ENCODE results near the gene PYDC2.

The PYDC2 gene

DNA sequence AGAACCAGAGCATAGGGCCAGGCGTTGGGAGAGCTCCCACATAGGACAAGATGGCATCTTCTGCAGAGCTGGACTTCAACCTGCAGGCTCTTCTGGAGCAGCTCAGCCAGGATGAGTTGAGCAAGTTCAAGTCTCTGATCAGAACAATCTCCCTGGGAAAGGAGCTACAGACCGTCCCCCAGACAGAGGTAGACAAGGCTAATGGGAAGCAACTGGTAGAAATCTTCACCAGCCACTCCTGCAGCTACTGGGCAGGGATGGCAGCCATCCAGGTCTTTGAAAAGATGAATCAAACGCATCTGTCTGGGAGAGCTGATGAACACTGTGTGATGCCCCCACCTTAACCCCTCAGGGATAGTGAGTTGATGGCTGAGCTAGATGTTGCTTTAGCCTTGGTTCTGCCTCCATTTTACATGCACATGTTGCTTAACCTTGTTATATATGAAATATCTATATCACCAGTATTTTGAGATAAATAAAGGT lies at the start of gene PYDC2:
Gene PYDC2 (plus strand): TSS at position 51 of the 483 bp plus-strand sequence. CDS start 0 bp downstream, at position 51.
- no peak for DNase-seq

DNA sequence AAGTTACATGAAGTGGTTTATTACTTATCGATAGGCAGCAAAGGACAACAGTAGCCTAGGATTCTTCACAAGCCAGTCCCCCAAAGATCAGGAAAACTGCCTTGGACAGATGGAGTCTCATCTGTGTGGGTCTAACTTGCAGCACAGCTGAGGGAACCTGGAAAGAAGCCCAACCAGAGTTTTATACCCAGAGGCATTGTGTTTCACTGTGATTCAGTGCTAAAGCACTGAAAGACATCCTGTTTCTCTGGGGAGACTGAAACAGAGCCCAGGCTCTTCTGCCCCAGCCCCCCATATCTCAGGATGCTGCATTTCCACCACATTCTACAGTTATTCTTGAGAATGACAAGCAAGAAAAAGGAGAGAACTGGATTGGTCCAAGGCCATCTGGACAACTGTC lies 48.2 kb upstream of the PYDC2 start:
- peak; percentile 35 for DNase-seq

DNA sequence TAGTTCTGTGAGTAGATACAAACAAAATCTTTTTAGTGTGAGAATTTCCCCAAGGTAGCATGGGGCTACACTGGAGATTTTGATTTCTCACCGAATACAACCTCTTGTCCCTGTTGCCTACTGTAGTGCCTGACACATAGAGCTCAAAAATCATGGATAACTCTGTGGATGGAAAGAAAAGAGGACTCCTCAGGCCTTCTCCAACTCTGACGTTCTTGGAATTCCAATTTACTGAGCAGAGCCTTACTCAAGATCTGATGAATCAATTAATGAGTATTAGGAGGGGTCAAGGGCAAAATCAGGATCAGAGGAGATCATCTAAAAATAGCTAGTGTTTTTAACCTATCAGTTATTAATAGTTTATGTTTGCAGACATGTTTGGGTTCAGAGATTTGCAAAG lies 46.7 kb upstream of the PYDC2 start:
- no peak for DNase-seq

DNA sequence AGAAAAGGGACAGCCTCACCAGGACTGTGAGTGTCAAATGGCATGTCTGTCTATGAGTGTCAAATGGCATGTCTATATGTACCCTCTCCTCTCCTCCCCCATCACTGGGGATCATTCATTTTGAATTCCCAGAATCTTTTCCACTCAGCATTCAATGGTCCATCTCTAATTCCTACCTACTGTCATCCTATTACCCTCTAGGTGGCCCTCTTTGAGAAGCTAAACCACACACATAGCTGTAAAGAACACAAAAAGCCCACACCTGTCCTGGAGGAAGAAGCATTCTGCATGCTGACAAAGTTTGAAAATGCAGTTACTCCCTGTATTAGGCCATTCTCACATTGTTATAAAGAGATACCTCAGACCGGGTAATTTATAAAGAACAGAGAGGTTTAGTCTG lies 46.2 kb upstream of the PYDC2 start:
- DNase-seq, result no peak

DNA sequence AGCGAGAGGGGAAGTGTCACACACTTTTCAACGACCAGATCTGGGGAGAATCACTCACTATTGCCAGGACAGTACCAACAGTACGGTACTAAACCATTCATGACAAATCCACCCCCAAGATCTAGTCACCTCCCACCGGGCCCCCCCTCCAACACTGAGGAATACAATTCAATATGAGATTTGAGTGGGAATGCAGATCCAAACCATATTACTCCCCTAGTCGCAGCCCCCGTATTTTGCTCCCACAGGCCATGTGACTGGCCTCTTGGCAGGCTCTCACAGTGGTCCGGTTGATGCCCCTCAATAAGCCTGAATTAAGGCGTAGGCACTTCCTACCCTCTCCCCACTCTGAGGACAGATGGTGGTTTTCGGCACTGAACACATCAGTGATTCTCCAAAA lies 45.4 kb upstream of the PYDC2 start:
- no peak for DNase-seq

DNA sequence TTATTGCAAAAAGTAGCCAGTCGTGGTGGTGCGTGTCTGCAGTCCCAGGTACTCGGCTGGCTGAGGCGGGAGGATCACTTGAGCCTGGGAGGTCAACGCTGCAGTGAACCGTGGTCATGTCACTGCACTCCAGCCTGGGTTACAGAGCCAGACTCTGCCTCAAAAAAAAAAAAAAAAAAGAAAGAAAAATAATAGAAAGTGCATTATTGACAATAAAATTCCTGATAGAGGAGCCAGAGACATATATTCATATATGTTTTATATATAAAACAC lies 43.6 kb upstream of the PYDC2 start:
- no peak for DNase-seq

DNA sequence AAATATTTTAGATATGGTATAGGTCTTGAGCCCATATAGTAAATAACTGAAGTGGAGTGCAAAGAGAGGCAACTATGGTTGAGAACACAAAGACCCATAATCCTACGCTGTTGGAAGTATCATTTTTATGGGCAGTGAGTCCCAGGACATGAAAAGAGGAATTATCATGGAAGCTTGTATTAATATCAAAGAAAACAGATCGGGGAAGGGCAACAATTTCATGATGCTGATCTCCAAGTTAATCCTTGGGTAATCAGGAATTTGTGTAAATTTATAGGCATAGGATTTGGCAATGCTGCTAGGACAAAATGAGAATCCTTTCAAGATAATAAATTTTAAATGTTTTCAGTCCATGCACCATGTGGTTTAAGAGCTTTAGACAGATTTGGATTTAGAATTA lies 40.2 kb upstream of the PYDC2 start:
- no peak for DNase-seq

DNA sequence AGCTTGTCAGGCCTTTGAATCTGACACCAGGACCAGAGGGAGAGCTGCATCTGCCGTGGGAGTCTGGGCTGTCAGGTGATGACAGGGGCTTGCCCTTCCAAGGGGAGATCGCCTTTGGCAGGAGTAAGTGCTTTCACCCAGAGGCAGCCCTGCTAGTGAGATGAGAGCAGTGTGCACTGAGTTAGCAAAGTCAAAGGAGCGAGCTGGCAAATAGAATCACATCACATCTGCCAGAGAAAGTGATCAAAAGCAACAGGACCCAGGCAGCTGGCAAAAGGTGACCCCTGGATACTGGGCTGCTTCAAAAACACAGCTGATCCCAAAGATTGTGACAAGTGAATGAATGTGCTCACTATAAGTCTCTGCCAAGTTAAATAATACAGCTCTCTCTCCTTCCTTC lies 36.1 kb upstream of the PYDC2 start:
- DNase-seq, result no peak

DNA sequence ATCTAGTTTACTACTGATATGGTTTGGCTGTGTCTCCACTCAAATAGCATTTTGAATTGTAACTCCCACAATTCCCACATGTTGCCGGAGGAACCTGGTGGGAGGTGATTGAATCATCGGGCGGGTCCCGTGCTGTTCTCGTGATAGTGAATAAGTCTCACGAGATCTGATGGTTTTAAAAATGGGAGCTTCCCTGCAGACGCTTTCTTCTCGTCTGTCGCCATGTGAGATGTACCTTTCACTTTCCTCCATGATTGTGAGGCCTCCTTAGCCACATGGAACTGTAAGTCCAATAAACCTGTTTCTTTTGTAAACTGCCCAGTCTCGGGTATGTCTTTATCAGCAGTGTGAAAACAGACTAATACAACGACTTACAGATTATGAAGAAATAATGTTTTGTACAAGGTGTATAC lies 35.6 kb upstream of the PYDC2 start:
- no peak for DNase-seq

DNA sequence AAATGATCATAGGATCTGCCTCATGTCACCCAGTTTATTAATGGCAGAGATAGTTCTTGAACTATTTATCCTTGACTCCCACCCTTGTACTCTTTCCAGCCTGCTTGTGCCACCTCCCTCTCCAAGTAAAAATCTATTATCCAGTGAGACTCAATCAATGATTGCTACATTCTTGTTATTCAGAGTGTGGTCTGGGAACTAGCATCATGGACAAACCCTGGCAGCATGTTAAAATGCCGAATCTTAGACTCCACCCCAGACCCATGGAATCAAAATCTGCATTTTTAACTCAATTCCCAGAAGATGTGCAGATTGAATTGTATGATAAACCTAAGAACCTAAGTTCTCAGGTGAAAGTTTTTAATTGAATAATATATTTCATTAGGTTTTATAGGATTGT lies 34.7 kb upstream of the PYDC2 start:
- no peak for DNase-seq

DNA sequence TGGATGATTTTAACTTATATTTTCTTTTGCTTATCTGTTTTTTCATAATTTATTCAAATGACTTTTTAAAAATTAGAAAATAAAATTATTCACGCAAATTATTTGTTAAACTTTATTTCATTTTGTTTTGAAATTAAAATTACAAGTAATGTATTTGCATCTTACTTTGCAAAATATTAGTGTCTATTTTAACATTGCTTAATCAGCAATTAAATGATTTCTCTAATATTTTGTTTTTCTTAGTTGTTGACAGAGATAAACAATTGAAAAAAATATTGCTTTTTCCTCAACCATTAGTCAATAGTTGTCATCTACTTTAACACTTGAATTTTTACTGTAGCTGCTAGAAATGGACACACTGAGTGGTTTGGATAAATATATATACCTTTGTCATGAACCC lies 32.8 kb upstream of the PYDC2 start:
- no peak for DNase-seq

DNA sequence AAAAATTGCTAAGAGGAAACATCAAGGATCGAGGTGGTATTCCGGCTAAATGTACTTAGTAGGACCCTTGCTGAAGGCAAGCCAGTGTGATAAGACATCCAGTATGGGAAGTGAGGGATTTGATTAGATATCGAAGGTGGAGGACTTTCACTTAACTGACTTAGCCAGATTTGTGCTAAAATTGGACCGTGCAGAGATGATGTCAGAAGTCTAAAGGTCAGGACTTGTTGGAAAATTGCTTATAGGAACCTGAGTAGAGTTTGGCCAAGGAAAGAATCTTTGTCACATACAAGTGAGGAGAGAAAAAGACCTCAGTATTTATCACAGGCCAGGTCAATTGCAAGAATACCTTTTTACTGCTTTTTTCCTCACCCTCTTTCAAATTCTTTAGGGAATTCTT lies 30.9 kb upstream of the PYDC2 start:
- no peak for DNase-seq

DNA sequence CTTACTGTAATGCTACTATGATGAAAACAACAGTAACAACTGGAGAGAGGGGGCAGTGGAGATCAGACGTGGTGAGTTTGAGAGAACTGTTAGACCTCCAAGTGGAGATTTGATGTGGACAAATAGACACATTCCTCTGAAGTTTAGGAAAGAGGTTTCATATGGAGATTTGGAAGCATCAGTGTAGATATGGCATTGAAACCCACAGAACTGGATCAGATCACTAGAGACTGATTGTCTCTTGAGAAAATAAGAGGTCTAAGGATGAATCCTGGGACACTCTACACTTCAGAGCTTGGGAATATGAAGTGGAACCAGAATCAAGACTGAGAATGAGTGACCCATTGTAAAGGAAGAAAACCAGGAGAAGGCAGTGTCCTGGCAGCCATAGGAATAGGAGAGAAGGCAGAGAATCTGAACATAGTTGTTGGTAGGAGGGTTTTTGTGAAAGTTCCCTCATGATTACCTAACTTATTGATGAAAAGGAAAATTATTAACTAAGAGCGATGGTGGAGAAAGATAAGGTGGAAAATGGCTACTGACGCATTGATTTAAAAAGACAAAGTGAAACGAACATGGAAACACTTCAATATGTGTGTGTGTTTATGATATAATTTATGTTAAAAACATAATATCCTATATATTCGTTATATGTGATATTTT lies 29.7 kb upstream of the PYDC2 start:
- no peak for DNase-seq

DNA sequence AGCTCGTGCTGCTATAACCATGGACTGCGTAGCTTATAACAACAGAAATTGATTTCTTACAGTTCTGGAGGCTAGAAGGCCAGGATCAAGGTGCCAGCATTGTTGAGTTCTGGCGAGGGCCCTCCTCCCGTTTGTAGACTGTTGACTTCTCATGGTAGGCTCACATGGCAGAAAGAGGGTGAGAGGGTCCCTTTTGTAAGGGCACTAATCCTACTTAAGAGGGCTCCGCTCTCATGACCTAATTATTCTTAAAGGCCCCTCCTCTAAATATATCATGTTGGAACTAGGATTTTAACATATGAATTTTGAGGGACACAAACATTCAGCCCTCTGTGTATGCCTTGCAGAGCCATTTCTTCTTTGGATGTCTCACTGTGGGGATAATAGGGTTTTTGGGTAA lies 28.8 kb upstream of the PYDC2 start:
- DNase-seq, result no peak

DNA sequence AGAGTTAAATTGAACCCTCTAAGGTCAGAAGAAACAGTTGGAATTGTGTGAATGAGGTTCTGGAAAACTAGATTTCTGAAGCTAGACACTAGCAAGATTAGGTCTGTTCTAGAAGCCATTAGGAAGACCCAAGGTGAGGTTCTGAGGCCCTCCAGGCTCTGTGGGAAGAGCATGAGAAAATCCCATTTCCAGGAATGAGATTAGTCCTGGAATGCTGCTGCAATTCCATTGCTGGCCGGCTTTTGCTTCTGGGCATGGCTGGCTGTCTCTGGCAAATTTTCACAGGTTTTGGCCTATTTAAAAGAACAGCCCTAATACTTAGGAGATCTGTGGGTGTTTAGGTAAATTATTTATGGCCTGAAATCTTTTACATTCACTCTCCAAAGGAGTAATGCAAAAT lies 26.9 kb upstream of the PYDC2 start:
- DNase-seq, result no peak

DNA sequence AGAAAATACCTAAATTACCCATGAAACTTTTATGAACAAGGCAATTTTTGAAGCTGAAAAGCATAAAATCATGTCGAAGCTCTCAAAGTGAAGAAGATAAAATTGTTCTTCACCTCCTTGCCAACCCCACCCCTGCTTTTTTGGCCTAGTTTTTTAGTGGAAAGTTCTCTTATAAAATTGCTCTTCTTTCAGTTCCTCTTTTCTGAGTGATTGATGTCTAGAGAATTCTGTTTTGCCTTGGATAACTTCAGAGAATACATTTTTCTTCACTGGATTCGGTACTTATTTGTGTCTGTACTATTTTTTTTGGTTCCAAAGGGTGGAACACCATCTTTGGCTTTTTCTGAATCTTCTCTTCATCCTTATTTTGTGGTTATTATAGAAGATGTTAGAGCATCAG lies 25.0 kb upstream of the PYDC2 start:
- no peak for DNase-seq

DNA sequence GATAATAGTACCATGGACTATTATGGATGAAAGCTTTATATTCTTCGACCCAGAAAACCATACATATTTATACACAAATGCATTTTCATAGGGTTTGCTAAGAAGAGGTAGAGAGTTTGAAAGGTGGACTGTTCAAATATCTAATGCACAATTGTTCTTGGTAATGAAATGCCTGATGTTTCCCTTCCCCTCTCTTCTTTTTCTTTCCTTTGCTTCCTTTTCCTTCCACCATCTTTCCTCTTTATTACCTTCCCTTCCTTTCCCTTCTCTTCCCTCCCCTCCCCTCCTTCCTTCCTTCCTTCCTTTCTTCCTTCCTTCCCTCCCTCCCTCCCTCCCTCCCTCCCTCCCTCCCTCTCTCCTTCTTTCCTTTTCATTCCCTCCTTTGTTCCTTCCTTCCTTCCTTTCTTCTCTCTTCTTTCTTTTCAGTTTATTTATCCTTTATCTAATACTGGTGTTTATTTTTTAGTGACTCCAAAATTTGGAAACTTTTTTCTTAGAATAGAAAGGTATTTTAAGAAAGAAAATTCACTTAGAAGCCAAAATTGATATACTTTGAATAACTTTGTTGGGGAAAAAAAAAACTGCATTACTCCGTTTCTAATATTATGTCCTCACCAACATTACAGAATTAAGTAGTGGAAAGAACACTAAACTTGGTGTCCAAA lies 22.7 kb upstream of the PYDC2 start:
- no peak for DNase-seq

DNA sequence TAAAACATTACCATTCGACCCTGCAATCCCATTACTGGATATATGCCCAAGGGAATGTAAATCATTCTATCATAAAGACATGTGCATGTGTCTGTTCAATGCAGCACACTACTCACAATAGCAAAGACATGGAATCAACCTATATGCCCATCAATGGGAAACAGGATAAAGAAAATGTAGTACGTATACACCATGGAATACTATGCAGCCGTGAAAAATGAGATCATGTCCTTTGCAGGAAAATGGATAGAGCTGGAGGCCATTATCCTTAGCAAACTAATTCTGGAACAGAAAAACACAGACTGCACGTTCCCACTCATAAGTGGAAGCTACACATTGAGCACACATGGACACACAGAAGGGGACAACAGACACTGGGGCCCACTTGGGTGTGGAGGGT lies 20.4 kb upstream of the PYDC2 start:
- no peak for DNase-seq

DNA sequence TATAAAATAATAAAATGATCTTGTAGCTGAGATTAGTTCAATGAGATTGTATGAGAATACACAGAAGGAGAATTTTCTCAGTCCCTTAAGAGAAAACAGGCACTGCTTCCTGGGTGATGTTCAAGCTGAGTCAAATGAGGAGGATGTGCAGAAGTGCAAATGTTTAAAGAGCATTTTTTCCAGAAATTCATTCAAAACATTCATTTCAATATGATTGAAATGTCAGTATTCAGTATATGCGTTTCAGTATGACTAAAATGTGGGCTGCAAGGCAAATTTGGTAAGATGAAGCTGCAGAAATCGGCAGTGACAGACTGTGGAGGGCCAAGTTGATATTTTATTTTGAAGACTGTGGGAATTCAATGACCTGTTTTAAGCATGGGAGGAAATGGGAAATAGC lies 19.3 kb upstream of the PYDC2 start:
- no peak for DNase-seq

DNA sequence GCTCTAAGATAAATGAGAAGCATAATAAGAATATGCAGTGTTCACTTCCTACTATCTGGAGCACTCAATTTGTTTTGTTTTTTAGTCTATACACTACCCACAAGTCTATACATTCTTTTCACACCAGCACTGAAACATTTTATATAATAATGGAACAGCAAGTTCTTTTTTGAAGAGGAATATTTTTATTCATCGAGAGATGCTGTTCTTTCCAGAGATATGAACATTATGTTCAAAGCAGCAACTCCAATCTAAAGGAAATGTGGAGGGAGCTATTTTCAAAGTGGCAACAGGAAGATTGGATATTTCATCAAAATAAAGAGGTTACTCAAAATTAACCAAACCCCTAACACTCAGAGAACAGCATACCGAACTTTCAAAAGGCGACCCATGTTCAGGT lies 16.4 kb upstream of the PYDC2 start:
- DNase-seq, result no peak

DNA sequence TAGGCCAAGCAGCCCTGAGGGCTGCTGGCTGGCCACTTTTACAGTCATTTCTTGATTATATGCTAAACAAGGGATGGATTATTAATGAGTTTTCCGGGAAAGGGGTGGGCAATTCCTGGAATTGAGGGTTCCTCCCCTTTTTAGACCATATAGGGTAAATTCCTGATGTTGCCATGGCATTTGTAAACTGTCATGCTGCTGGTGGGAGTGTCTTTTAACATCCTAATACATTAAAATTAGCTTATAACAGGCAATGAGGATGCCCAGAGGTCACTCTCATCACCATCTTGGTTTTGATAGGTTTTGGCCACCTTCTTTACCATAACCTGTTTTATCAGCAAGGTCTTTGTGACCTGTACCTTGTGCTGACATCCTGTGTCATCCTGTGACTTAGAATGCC lies 11.7 kb upstream of the PYDC2 start:
- DNase-seq, result no peak

DNA sequence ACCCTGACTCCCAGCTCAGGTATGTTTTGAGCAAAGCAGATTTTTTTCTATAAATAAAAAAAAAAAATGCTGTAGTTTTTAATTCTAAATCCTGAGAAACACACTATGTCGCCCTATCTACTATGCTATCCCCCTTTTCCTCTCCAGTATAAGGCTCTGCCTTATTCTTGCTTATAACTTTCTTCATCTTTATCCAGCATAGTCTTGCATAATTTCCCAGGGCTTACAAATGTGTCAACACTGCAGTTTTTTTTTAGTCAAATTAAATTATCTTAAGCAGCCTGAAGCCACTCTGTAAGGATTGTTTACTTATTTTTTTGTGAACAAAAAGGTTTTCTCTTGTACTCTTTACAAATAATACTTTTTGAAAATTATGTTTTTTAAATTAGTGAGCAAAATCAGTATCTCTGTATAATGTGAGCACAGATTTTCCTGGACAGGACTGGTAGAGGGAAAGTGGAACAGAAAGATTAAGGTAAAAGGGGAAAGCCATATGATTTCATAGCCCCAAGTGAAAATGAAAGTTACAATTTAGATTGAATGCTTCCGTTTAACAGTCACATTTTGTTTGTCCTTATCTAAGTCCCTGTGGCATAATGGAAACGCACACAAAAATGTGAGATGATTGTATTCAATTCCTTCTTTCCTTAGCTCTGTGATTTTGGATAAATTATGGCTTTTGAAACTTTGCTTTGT lies 5.6 kb upstream of the PYDC2 start:
- DNase-seq, result no peak

DNA sequence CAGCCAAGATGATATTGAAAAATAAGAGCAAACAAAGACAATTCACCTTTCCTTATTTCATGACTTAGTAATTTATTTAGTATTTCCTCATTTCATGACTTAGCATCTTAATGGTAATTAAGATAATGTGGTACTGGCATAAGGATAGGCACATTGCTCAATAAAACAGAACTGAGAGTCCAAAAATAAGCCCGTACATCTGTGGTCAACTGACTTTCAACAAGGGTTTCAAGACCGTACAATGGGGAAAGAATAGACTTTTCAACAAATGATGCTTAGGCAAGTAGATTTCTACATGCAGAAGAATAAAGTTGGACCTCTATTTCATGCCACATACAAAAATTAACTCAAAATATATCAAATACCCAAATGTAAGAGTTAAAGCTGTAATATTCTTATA lies 603 bp upstream of the PYDC2 start:
- no peak for DNase-seq

DNA sequence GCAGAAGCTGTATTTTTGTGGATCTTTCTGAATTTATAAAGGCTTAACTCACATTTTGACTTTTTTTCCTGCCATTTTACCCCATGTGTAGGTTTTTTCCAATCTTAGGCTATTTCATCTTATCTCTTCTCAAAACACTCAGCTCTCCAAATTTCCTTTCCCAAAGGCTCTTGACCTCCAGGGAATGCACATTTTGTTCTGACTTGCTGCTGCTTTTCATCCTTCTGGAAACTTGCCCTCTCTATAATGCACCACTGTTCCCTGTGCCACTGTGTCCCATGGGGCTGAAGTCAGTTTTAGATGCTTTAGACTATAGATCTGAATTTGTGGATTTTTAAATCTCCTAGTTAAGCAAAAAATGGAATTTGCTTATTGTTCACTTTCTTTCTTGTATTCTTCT lies 9.1 kb downstream of the PYDC2 start:
- no peak for DNase-seq

DNA sequence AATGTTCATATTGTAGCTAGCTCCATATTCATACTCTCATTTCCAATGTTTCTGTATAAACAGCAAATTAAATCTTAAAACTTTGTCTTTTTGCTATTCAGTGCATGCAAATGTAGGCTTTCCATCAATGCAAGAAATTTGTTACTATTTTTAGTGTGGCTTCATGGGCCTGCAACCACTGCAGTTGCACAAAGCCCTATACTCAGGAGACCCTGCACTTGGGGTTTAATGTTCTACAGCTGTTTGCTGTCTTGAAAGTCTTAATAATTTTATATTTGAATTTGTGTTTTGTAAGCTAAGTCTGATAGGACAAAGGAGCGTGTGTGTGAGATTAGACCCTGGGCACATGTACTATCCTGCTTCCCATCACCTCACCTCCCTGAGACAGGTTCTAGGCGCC lies 9.6 kb downstream of the PYDC2 start:
- no peak for DNase-seq

Measured in T1000 (cell line).